Measurements from ENCODE around the gene FAM117A.
"Not testable (repeated sequence)": the region's sequence is repeated elsewhere in the genome, so short reads cannot be mapped to it uniquely, and the experiment has no call there.

FAM117A gene

GRCh38 chr17:49762151-49762941, 1.6 kb downstream of the FAM117A start:
- DNase-seq (ENCODE audit: low read depth), result no peak

- DNase-seq (ENCODE audit: low read depth), result no peak
Observed at GRCh38 chr17:49760932-49761558, 2.9 kb downstream of the FAM117A start.

- DNase-seq (ENCODE audit: low read depth), result no peak
Observed at GRCh38 chr17:49760296-49760695, 3.6 kb downstream of the FAM117A start.

GRCh38 chr17:49759203-49759602, 4.7 kb downstream of the FAM117A start:
- no peak for DNase-seq (ENCODE audit: low read depth)

- DNase-seq (ENCODE audit: low read depth), result not testable (repeated sequence)
Observed at GRCh38 chr17:49758464-49759010, 5.4 kb downstream of the FAM117A start.

GRCh38 chr17:49757151-49757777, 6.7 kb downstream of the FAM117A start:
- no peak for DNase-seq (ENCODE audit: low read depth)

GRCh38 chr17:49756323-49757150, 7.4 kb downstream of the FAM117A start:
- no peak for DNase-seq (ENCODE audit: low read depth)

- DNase-seq (ENCODE audit: low read depth), result no peak
Observed at GRCh38 chr17:49755663-49756283, 8.2 kb downstream of the FAM117A start.

GRCh38 chr17:49753959-49754391, 10.0 kb downstream of the FAM117A start:
- no peak for DNase-seq (ENCODE audit: low read depth)

- DNase-seq (ENCODE audit: low read depth), result no peak
Observed at GRCh38 chr17:49752508-49752907, 11.4 kb downstream of the FAM117A start.

GRCh38 chr17:49749730-49750129, 14.2 kb downstream of the FAM117A start:
- DNase-seq (ENCODE audit: low read depth), result no peak

GRCh38 chr17:49748791-49749190, 15.1 kb downstream of the FAM117A start:
- no peak for DNase-seq (ENCODE audit: low read depth)

- no peak for DNase-seq (ENCODE audit: low read depth)
Observed at GRCh38 chr17:49748223-49748622, 15.7 kb downstream of the FAM117A start.

GRCh38 chr17:49747632-49748031, 16.3 kb downstream of the FAM117A start:
- no peak for DNase-seq (ENCODE audit: low read depth)

- DNase-seq (ENCODE audit: low read depth), result no peak
Observed at GRCh38 chr17:49746791-49747490, 17.0 kb downstream of the FAM117A start.

GRCh38 chr17:49745175-49746139, 18.5 kb downstream of the FAM117A start:
- no peak for DNase-seq (ENCODE audit: low read depth)

GRCh38 chr17:49742166-49742638, 21.7 kb downstream of the FAM117A start:
- no peak for DNase-seq (ENCODE audit: low read depth)

- no peak for DNase-seq (ENCODE audit: low read depth)
Observed at GRCh38 chr17:49741692-49742076, 22.2 kb downstream of the FAM117A start.

- DNase-seq (ENCODE audit: low read depth), result no peak
Observed at GRCh38 chr17:49741009-49741691, 22.8 kb downstream of the FAM117A start.
